Right renal cortex interstitium (tissue), 3 donors: ENCODE results near the gene LOC101059915. TPM values are rescaled to one million over a fixed set of nuclear protein-coding genes. Genes with fewer than 3 reads are reported as not detected.

ENCODE experiments used
- polyA plus RNA-seq, 3 donors: library from polyadenylated mRNA; unstranded; fragments of 120-200 nt; gene quantifications; one replicate each; pipeline ENCODE4 v1.2.1, GENCODE V29; 2013; ENCODE audit not compliant: insufficient read length in 3 of 3

The LOC101059915 gene

Other genes with a start within 250 kb of the LOC101059915 start
- 100 to 1,000 TPM; 160 to 210 (median 176) TPM for gene OGT, start 134.4 kb upstream of the LOC101059915 start, polyA plus RNA-seq
- gene GCNA, start 89.1 kb upstream of the LOC101059915 start, polyA plus RNA-seq, result 1 to 10 TPM; 2.1 to 2.5 (median 2.4) TPM
- under 1 TPM; 0.10 to 0.19 (median 0.17) TPM for gene CXCR3, start 49.0 kb upstream of the LOC101059915 start, polyA plus RNA-seq
- gene CXorf49, start 50.7 kb downstream of the LOC101059915 start, polyA plus RNA-seq, result not detected
- not detected for gene CXorf49B, start 95.8 kb downstream of the LOC101059915 start, polyA plus RNA-seq
- gene NHSL2, start 243.3 kb downstream of the LOC101059915 start, polyA plus RNA-seq, result 1 to 10 TPM; 8.5 to 8.6 (median 8.6) TPM